Measurements from ENCODE around the gene CRACDL. TPM values are rescaled to one million over a fixed set of nuclear protein-coding genes. Genes with fewer than 3 reads are reported as not detected.

Gene CRACDL
- total and polyA plus RNA-seq, 2 of the 13 experiments (the other 11 are each of a cell fraction or from before 2014, with no cell fraction given), result 0.15 to 0.26 TPM

DNA sequence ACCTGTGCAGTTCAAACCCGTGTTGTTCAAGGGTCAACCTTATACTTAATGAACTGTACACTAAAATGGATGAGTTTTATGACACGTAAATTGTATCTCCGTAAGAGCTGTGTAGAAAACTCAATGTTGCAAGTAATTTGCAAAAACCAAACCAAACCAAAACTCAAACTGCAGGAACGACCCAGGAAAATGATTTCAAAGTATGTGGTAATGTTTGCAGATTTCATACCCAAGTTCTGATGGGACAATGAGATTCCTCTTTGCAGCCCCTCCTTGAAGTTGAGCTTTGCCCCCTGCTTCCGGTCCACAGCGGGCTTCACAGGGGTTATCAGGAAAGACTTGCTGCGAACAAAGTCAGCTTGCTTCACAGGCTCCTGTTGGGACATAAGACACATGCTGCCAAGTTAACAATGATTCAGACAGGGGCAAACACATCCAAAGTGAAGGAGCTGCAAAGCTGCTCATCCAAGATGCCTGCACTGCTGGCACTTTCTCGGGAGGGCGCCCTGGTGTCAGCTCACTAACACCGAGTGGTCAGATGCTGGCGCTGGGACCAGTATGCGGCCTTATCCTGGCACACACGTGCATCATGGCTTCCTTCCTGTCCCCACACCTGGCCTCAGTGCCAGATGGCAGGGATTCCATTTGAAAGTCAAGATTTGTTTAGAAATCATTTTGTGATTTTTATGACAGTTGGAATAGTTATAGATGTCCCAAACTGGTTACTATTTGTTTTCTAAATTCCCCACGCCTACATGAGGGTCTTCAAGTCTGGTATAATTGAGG, 139.9 kb downstream of the CRACDL start (continued):
- TF ChIP-seq HMGXB4 (CRISPR knock-in tag; IDR thresholded peaks at IDR 0.05; ENCODE audit: borderline replicate concordance in 1 of 2, low read depth in 1 of 2) (peak; percentile 79 to 83; a peak in 3 of 4 replicates), NFATC3 (CRISPR knock-in tag; IDR thresholded peaks at IDR 0.05) (no peak), SUZ12 (IDR thresholded peaks at IDR 0.05; ENCODE audit: low read depth, low read length) (no peak), TFE3 (CRISPR knock-in tag; IDR thresholded peaks at IDR 0.05) (peak; percentile 94), ARNT2 (CRISPR knock-in tag; IDR thresholded peaks at IDR 0.05; ENCODE audit: low read depth) (no peak), NFKB2 (CRISPR knock-in tag; IDR thresholded peaks at IDR 0.05; ENCODE audit: borderline replicate concordance) (peak; percentile 44; the same call in 1 of the 2 replicates), ZNF83 (CRISPR knock-in tag; IDR thresholded peaks at IDR 0.05; ENCODE audit: borderline replicate concordance) (no peak), EHMT2 (IDR thresholded peaks at IDR 0.05; ENCODE audit: borderline replicate concordance, low read depth, low read length) (peak; percentile 79; the same call in 1 of the 2 replicates), HNF1A (IDR thresholded peaks at IDR 0.05; ENCODE audit: low read depth) (peak; percentile 69), HNF1A (CRISPR knock-in tag; IDR thresholded peaks at IDR 0.05; ENCODE audit: borderline replicate concordance) (peak; percentile 87), NR0B2 (CRISPR knock-in tag; IDR thresholded peaks at IDR 0.05) (peak; percentile 39), MTA1 (CRISPR knock-in tag; IDR thresholded peaks at IDR 0.05; ENCODE audit: borderline replicate concordance) (peak; percentile 76), ELK4 (CRISPR knock-in tag; IDR thresholded peaks at IDR 0.05; ENCODE audit: borderline replicate concordance) (peak; percentile 64; the same call in 1 of the 2 replicates)
- TF ChIP-seq, protein P1, sequence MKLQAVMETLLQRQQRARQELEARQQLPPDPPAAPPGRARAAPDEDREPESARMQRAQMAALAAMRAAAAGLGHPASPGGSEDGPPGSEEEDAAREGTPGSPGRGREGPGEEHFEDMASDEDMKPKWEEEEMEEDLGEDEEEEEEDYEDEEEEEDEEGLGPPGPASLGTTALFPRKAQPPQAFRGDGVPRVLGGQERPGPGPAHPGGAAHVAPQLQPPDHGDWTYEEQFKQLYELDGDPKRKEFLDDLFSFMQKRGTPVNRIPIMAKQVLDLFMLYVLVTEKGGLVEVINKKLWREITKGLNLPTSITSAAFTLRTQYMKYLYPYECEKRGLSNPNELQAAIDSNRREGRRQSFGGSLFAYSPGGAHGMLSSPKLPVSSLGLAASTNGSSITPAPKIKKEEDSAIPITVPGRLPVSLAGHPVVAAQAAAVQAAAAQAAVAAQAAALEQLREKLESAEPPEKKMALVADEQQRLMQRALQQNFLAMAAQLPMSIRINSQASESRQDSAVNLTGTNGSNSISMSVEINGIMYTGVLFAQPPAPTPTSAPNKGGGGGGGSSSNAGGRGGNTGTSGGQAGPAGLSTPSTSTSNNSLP (IDR thresholded peaks at IDR 0.05; ENCODE audit: low read depth, low read length), result peak; percentile 84
